GM15510 (cell line): ENCODE measurements around the gene SLC22A23.

Source experiments
- POLR2A ChIP-seq: IDR thresholded peaks from 3 replicates; pipeline ENCODE4 v1.6.1; 2011; ENCODE audit warnings: borderline replicate concordance; ENCODE audit not compliant: insufficient read length; ENCODE audit errors: extremely low read depth

SLC22A23 gene

GRCh38 chr6:3457710-3458602 is 1.1 kb upstream of the SLC22A23 start:
- TF ChIP-seq POLR2A: no peak

- TF ChIP-seq POLR2A: no peak
Measured at GRCh38 chr6:3456395-3456897, 404 bp downstream of the SLC22A23 start.

GRCh38 chr6:3455569-3456394 is 1.1 kb downstream of the SLC22A23 start:
- no peak for TF ChIP-seq POLR2A

- no peak for TF ChIP-seq POLR2A
Measured at GRCh38 chr6:3455147-3455568, 1.7 kb downstream of the SLC22A23 start.

- no peak for TF ChIP-seq POLR2A
Measured at GRCh38 chr6:3454273-3455010, 2.4 kb downstream of the SLC22A23 start.

- no peak for TF ChIP-seq POLR2A
Measured at GRCh38 chr6:3453413-3454272, 3.2 kb downstream of the SLC22A23 start.

- no peak for TF ChIP-seq POLR2A
Measured at GRCh38 chr6:3451498-3451897, 5.4 kb downstream of the SLC22A23 start.

GRCh38 chr6:3450888-3451287 is 6.0 kb downstream of the SLC22A23 start:
- no peak for TF ChIP-seq POLR2A

GRCh38 chr6:3449750-3450305 is 7.0 kb downstream of the SLC22A23 start:
- TF ChIP-seq POLR2A: no peak

- TF ChIP-seq POLR2A: no peak
Measured at GRCh38 chr6:3449321-3449720, 7.5 kb downstream of the SLC22A23 start.

GRCh38 chr6:3447005-3447404 is 9.8 kb downstream of the SLC22A23 start:
- TF ChIP-seq POLR2A: no peak

- TF ChIP-seq POLR2A: no peak
Measured at GRCh38 chr6:3446184-3446583, 10.7 kb downstream of the SLC22A23 start.

GRCh38 chr6:3444276-3445088 is 12.4 kb downstream of the SLC22A23 start:
- no peak for TF ChIP-seq POLR2A
